GM19238 (cell line): Measurements from ENCODE around the gene C6orf89.

Experiments used
- DNase-seq: peaks from one replicate; pipeline ENCODE4 v3.0.0; 2011; ENCODE audit warnings: low spot score; ENCODE audit not compliant: insufficient read length

C6orf89 gene

DNA sequence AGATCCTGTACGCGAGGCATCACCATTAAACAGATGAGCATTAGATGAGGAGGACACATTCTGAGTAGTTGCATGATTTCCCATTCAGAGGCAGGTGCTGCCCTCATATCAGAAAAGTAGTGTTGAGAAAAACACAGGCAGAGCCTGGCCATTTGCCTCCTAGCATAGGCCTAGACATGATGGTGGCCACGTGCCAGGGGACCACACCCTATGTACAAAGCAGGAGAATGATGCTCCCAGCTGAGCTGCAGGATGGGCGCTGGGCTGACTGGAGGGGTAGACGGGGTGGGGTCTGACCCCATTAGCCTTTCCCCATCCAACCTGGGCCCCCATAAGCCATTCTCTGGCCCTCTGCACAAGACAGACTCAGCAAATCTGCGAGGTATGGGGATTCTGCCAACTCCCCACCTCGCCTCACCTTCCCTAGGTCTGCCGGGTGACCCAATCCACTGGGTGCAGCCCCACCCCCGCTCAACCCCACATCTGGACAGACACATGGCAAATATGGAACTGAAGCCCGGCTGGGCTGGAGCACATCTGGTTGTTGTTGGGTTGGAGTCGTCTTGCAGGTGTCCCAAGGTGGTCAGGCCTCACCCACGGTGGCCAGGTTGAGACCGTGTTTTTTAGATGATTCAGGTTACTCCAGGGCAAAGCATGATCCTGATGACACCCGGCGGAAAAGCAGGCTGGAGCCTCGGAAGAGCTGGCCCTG, 82.7 kb downstream of the C6orf89 start:
- no peak for DNase-seq

DNA sequence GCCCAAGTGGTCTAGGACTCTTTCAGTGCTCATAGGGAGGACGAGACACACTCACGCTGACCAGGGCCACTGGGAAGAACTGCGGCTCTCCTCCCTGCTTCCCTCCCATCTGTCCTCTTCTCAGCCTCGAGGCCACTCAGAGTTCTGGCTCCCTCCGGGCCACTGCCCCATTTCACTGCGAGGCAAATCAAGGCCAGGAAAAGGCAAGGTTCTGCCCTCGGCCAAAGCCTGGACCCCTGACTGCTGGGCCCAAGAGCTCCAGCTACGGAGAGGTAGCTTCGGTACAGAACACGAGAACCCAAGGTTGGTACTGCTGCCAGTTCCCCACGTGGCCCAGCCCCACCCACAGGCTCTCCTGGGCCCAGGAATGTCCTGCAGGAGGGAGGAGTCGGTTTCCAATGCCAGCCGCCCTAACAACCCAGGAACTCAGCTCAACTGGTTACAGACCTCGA, 83.5 kb downstream of the C6orf89 start:
- DNase-seq, result no peak

DNA sequence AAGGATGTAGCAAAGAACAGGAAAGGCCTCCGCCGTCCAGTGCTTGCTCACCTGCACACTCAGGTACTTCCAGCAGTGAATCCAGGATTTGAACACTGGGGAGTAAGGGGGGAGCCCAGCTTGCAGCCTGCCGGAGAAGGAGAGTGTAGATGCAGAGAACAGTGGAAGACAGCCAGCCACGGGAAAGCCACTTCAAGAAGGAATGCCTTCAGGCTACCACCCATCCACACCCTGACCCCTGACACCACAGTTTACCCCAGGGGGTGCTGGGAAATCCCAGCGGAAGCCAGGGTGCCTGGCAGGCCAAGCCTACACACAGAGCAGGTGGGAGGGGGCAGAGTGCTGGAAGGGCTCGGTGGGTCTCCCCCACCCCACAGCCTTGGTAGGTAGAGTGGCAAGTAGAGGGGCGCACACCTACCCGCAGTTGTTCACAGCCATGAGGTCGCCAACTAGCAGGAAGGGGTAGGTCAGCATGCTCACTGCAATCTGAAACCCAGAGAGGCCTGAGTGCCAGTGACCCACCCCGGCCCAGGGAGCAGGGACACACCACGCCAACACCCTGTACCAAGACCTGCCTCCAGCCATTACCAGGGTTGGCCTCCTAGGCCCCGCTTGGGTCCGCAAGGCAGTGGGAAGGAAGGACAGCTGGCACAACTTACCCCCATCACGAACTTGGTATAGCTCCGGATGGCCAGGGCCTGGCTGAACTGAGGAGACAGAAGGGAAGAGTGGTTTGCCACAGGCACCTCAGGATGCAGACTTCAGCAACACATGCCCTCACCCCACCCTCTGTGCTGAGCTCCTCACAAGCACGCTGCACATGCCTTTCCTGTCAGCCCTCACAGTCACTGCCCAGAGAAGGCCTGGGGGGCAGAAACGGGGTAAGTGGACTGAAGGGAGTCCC, 84.5 kb downstream of the C6orf89 start:
- no peak for DNase-seq

DNA sequence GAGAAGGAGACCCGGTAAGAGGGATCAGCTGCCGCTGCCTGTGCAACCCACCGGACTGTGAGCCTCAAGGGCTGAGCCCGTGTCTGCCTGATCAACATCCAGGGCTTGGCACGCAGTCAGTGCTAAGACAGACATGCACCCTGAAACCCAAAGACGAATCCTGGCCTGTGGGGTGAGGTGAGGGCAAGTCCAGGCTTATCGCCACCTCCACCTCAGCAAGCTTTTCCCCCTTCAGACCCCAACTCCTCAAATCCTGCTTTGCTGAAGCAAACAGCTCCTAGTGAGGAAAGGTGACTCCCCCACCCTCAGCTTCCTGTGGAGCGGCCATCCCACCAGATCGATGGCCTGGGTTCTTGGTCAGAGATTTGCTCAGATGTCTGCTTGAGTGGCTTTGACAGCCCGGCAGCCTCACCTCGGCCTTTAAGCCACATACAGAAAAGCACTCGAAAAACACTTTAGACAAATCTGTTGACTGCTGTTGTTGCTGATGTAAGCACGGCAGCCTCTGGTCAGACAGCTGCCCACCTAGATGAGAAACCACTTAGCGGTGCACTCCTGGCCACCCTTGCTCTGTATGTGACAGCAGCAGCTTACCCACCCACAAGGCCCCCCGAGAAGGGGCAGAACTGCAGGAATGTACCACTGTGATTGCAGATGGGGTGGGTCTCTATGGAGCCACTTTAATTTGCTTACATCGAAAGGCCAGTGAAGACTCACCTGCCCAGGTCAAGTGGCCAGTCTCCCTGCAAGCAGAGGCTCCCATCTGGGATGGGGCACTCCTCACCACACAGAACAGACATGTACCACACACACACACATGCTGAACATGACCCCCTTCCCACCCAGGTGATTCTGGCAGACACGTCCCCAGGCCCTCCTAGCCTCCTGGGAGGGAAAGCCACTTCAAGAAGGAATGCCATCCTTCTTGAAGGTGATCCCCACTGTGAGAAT, 85.4 kb downstream of the C6orf89 start:
- DNase-seq, result no peak

DNA sequence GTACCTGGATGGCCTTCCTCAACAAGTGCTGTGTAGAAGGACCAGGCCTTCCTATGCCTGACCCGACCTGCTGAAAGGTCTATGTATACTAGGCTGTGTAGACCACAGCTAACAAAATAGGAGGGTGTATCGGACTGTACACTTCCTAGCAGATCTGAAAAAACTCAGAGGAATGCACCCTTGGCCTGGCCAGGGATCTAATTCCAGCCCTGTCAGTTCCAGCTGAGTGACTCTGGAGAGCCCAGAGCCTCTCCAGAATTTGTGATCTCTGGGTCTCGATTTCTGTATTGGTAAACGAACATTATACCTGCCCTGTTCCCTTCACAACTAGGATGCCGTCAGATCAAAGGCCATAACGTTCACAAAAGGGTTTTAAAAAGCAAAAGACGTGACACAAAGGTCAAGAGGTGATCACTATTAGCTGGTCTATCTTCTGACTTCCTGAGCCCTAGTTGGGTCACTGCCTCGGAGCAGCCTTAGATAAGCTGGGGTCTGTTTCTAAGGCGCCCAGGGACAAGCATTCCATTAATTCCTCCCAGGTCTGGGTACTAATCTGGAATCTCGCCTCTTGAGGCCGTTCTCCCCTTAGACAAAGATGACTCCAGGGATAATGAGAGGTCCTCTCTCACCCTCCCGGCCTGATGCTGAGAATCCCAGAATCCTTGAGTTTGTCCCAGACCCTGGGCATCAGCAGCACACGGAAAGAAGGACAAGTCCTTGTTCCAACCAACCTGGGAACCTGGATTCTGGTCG, 86.3 kb downstream of the C6orf89 start:
- no peak for DNase-seq

DNA sequence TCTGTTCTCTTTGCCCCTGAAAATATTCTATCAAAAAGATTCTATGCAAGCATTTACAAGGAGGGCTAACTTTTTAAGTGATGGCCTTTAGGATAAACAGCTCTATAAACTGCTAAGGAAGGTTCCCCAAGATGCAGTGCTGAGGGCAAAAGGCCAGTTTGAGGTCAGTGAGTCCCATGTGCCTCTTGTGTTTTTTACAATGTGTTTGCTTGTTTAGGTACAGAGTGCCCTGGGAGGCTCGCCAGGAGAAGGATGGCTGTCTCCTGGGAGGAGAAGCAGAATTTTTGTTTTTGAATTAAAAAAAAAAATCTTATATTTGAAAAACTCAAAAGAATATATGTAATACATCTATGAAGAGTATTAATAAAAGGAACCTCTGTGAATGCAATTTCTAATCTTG, 87.4 kb downstream of the C6orf89 start:
- no peak for DNase-seq

DNA sequence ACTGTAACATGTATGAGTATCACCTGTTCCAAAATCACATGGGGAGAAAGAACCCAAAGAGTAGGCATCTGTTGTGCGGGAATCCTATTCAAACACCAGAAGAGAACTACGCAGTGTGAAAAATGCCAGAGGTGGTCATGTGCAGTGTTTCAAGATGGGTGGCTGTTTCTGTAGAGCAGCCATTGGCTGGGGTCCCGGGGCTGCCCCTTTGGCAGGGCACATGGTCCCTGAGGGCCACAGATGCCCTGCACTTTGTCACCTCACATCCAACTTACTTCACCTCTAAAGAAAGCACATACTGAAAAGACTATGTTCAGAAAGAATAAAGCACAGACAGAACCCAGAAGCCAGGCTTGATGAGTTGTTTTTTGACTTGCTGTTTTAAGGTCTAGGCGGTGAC, 87.9 kb downstream of the C6orf89 start:
- DNase-seq, result no peak

DNA sequence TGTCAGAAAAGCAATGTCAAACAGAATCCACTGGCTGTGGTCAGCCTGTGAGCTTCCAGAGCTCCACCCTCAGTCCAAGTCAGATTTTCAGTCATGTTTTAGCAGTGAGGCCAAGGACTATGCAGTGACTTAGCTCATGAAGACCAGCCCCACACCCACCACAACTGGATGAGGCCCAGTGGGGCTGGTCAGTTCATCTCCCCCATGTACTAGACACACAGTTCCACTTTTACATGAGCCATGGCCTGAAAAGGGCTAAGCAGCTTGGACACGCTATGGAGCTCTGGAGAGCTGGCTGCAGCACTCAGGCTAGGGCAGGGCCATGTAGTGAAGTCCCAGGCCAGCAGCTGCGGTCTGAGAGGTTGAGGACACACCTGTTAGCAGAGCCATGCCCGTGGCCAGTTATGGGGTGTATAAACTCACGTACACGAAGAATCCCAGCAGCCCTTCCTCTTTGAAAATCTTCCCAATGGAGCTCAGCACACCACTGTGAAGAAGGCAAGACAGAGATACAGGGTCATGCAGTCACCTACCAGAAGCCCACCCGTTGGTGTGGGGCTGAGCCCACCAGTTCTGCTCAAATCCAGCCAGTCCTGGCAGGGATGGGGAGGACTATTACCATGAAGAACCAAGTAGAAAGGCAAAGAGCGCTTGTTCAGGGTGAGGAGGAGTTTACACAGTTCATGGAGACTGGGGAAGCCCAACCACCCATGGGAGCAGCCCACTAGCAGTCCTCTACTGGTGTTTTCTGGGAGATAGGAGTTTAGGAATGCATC, 89.7 kb downstream of the C6orf89 start:
- no peak for DNase-seq

DNA sequence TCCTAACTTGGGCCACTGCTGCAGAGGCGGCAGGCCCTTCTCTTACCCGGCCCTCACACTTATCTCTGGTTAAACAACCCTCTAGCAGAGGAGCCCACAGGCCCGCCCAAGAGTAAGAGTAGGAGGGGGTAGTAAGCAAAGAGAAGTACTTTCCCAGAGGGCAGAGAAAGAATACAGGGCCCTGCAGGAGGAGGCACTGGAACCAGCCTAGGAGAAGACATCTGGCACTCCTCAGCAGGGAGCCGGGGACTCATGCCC, 90.2 kb downstream of the C6orf89 start:
- DNase-seq, result no peak

DNA sequence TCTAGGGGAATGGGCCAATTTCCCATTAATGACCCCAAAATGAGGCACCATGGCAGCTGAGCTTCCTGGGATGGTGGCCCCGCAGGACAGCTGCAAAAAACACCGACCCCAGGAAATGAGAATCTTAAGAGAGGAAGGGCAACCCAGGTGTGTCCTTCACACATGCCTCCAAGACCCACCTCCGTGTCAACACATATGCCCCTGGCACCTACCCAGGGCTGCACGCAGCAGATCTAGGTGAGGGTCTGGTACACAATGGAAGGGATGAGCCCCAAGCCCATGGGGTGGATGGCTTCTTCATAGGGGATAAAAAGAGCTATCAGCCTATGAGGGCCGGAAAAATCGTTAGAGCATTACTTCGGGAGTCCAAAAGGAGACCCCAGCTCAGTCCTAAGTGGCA, 90.8 kb downstream of the C6orf89 start:
- DNase-seq, result no peak

DNA sequence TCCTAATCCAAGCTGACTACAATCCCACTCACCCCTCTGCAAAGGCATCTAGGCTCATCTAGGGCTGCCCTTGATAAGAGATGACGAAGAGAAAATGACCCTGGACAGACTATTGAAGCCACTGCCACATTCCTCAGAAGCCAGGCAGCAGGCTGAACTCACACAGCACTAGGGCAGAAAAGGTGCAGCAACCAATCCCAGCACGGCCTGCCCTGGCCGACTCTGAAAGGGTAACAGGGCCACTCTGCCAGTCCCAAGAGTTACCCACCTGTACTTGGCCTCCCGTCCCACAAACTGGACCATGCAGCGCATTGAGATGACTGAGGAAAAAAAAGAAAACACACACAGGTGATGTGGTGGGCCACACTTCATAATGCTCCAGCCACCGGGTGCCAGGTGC, 91.2 kb downstream of the C6orf89 start:
- DNase-seq, result no peak

DNA sequence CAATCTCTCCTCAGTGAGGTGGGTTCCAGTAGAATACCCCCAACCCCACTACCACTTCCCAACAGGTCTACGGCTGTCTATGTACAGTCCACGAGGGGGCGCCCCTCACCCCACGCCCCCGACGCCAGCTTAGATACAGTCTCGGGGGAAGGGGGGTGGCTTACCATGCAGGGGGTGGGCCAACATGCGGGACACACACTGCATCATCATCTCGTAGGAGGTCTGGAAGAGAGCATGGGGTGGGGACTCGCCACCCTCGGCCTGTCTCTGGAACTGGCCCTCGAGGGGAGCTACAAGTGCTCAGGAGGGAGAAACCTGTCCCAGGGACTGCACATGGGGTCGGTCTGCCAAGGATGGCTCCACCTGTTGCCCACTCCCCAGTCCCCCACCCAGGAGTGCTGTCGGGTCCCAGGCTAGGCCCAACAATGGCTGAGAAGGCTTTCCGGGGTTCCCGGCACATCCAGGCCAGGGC, 91.8 kb downstream of the C6orf89 start:
- peak; percentile 48 for DNase-seq
